ENCODE measurements around the gene RACK1.
A peak's percentile ranks its signal among the peaks of the same experiment; 100 is the strongest.
"Not testable (repeated sequence)": the region's sequence is repeated elsewhere in the genome, so short reads cannot be mapped to it uniquely, and the experiment has no call there.

The RACK1 gene

GRCh38 chr5:181233088-181233800, 10.5 kb downstream of the RACK1 start:
- no peak for DNase-seq

- DNase-seq = no peak
Observed at GRCh38 chr5:181232593-181232992, 11.1 kb downstream of the RACK1 start.

GRCh38 chr5:181231432-181231831, 12.3 kb downstream of the RACK1 start:
- no peak for DNase-seq

DNA sequence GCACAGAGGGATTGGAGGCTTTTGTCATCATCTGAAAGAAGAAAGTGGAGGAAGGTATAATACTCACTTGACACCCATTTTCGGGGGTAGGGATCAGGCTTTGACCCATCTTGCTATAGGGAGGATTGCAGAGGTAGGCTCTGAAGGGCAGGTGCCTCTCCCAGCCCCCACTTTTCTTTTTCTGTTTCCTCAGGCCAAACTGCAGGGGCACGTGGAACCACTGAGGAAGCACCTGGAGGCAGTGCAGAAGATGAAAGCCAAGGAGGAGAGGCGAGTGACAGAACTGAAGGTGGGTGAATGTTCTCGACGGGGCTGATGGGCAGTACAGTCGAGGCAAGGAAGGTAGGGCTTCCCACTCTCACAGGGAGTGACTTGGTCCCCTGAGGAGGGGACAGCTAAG, 13.2 kb downstream of the RACK1 start:
- no peak for DNase-seq

GRCh38 chr5:181229996-181230395, 13.7 kb downstream of the RACK1 start:
- DNase-seq = no peak

DNA sequence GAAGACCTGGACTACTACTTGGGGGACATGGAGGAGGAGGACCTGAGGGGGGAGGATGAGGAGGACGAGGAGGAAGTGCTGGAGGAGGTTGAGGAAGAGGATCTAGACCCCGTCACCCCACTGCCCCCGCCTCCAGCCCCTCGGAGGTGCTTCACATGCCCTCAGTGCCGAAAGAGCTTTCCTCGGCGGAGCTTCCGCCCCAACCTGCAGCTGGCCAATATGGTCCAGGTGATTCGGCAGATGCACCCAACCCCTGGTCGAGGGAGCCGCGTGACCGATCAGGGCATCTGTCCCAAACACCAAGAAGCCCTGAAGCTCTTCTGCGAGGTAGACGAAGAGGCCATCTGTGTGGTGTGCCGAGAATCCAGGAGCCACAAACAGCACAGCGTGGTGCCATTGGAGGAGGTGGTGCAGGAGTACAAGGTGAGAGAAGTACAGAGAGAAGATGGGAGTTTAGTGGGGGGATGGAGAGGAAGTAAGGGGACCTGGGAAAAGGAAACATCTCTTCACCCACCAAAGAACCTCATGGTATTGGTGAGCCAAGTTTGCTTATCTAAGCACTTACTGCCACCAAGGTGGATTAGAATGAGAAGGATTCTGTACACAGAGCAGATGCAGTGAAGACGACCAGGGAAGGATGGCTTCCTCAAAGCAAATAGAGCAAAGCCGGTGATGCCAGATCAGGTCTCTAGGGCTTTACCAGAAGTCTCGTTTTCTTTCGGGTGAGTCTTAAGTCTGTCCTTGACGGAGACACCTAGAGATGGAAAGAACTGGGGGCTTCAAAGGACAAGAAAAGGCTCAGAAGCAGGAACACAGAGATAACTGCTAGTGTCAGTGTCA, 19.1 kb downstream of the RACK1 start:
- DNase-seq = peak in 2 of 5 donors; percentile 28 to 43

DNA sequence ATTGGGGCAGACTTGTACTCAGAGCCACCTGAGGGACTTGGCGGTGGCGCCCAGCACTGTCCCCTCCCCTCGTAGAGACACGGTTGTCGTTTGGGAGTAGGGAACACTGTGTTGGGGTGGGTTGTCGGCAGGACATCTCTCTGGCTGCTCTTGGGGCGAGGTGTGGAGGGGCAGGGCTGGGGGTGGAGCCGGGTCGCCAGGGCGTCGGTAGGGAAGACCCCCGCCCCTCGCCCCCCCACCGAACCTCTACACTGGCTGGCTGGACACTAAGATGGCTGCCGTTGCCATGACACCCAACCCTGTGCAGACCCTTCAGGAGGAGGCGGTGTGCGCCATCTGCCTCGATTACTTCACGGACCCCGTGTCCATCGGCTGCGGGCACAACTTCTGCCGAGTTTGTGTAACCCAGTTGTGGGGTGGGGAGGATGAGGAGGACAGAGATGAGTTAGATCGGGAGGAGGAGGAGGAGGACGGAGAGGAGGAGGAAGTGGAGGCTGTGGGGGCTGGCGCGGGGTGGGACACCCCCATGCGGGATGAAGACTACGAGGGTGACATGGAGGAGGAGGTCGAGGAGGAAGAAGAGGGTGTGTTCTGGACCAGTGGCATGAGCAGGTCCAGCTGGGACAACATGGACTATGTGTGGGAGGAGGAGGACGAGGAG, 19.8 kb downstream of the RACK1 start:
- no peak for DNase-seq

- peak; percentile 94 to 98 (median 94) for DNase-seq
Observed at GRCh38 chr5:181223058-181223728, 20.5 kb downstream of the RACK1 start, which contains the start of gene TRIM41. Gene TRIM41, plus strand, starts transcription at chr5:181223281. Its CDS starts 719 bp downstream, at chr5:181224000.

GRCh38 chr5:181222630-181223057, 21.1 kb downstream of the RACK1 start:
- no peak for DNase-seq

GRCh38 chr5:181221792-181222629, 21.7 kb downstream of the RACK1 start:
- DNase-seq = peak; percentile 85 to 97 (median 90)

GRCh38 chr5:181221105-181221791, 22.5 kb downstream of the RACK1 start:
- peak in 4 of 5 donors; percentile 50 to 62 (median 54) for DNase-seq

- no peak for DNase-seq
Observed at GRCh38 chr5:181220178-181220515, 23.6 kb downstream of the RACK1 start.

DNA sequence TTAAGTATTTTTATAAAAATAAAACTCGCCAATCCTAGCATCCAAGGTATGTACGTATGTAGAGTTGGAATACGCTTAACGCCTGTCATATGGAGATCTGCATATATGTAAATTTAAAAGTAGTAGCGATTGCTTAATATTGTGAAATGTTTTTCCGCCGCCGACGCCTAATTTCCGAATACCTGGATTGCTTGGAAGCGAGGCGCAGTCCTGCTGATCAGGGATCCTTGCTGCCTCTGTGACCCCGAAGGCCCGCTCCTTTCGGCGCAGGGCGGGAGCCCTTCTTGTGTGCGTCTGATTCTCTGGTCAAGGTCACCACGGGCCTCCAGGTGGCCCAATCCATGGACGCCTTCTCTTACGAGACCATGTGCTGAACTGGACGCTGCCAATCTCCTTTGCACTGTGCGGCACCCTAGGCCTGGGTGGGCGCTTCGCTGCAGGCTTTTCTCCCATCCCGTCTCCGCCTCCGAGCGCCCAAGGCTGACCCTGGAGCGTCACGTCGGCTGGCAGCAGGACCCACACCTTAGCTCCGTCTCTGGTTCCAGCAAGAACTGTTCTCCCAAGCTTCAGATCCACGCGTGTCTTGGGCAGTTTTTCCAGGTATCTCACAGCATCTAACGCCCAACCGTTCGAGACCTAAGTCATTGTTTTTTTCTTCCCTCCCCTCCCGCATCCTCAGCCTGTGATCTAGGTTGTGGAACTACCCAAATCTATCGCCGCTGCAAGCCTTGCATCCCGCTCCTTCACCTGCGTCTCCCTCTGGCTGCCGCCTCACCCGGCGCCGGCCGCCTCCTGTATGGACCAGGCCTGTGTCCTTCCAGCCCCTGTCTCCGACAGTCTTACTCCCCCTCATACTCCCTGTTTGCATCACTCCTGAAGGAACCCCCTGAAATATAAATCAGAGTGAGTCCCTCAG, 24.2 kb downstream of the RACK1 start:
- DNase-seq = no peak

DNA sequence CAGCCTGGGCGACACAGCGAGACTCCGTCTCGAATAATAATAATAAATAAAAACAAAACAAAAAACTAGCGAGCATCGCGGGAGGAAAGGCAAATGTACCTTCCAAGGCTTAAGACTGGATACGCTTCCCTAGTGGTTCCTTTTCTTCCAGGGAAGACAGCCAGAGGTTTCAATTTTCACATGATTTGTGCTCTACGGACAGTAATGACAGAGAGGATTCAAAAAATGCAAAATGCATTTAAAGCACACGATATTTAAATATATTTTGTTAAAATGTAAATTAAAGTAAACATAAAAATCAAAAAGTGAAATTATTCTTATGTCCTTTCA, 24.9 kb downstream of the RACK1 start:
- no peak for DNase-seq

DNA sequence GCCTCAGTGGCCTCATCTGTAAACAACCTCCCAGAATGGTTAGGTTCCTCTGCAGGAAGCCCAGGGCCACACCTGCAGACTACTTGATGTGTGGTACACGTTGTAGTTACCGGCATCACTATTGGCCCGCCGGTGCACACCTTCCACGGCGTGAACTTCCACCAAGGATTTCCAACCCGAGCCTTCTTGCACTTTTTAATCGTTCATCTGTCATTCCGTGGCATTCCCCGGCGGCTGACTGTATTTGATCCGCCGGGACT, 26.0 kb downstream of the RACK1 start:
- DNase-seq = peak in 3 of 5 donors; percentile 31 to 39 (median 39)

GRCh38 chr5:181217111-181217802, 26.4 kb downstream of the RACK1 start:
- peak in 4 of 5 donors; percentile 63 to 69 (median 66) for DNase-seq

DNA sequence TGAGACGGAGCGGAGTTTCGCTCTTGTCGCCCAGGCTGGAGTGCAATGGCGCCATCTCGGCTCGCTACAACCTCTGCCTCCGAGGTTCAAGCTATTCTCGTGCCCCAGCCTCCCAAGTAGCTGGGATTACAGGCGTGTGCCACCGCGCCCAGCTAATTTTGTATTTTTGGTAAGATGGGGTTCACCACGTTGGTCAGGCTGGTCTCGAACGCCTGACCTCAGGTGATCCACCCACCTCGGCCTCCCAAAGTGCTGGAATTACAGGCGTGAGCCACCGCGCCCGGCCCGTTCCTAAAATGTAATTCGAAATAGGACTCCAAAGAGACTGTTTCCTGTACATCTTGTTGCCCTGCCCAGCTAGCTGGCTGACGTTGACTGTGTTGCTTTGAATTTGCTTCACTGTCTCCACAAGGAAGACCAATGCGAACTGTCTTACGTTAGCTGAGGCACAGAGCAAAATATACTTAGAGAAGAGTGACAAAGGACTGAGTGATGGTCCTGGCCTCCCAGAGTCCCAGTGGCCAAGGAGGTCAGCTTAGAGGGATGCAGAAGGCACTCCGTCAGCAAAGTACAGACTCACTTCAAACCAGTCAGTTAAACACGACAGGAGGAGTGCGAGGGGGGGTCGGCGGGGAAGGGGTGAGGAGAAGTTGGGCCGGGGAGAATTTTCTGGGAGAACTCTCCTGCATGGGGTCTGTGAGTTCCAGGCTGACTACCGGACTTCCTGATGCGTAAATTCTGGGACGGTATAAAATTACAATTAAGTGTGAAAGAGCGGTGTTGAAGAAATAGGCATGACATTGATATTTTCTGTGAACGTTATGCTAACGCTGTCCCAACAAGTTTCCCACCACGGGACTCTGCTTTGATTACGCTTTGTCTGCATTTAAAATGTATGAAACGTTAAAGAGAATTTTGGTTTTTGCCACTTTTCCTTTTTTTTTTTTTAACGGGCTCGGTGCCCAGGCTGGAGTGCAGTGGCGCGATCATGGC, 27.4 kb downstream of the RACK1 start:
- DNase-seq = peak in 2 of 5 donors; percentile 31 to 68

- not testable (repeated sequence) for DNase-seq
Observed at GRCh38 chr5:181214249-181214648, 29.5 kb downstream of the RACK1 start.

DNA sequence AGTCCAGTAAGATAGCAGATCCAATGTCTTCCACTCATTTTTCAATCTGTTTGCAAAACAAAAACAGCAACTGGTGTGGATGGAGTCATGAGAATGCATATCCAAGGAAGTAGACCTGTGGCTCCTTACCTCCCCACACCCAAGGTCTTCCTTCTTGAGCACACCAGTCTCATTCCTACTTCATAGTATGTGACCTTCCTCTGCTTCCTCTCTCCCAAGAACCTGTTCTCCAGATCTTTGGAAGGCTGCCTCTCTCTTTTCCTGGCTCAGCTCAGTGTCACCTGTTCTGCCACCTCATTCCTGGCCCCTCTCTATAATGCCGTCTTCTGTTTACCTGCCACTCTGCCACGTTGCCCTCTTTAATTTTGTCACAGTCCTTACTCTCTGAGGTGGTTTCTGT, 30.8 kb downstream of the RACK1 start:
- DNase-seq = no peak
